Hepatocyte (in vitro differentiated cells): Measurements from ENCODE around the gene RIMBP2. TPM values are rescaled to one million over a fixed set of nuclear protein-coding genes. Genes with fewer than 3 reads are reported as not detected.

ENCODE experiments used
- DNase-seq: peaks from one replicate; pipeline ENCODE4 v3.0.0-alpha.2; 2016; ENCODE audit warnings: low spot score
- H2AFZ ChIP-seq: fragments of 200-600 bp; sonication (generic); 2 replicates; pipeline ENCODE4 v1.6.0; 2016; ENCODE audit warnings: antibody characterized with exemption, mild to moderate bottlenecking
- H3K27ac ChIP-seq: fragments of 200-600 bp; sonication (generic); 2 replicates; pipeline ENCODE4 v1.5.1; 2016; ENCODE audit warnings: mild to moderate bottlenecking
- H3K27me3 ChIP-seq: fragments of 200-600 bp; sonication (generic); 2 replicates; pipeline ENCODE4 v1.6.1; 2016
- H3K36me3 ChIP-seq: fragments of 200-600 bp; sonication (generic); replicated peaks from 2 replicates; pipeline ENCODE4 v1.5.1; 2016; ENCODE audit warnings: low read depth; ENCODE audit not compliant: insufficient read depth
- H3K4me1 ChIP-seq: fragments of 200-600 bp; sonication (generic); 2 replicates; pipeline ENCODE4 v1.5.1; 2016; ENCODE audit warnings: mild to moderate bottlenecking, moderate library complexity; ENCODE audit not compliant: insufficient read depth
- H3K4me2 ChIP-seq: fragments of 200-600 bp; sonication (generic); 2 replicates; pipeline ENCODE4 v1.6.0; 2016
- H3K4me3 ChIP-seq: fragments of 200-600 bp; sonication (generic); 2 replicates; pipeline ENCODE4 v1.5.1; 2016; ENCODE audit warnings: mild to moderate bottlenecking
- H3K79me2 ChIP-seq: fragments of 200-600 bp; sonication (generic); 2 replicates; pipeline ENCODE4 v1.6.0; 2017; ENCODE audit warnings: mild to moderate bottlenecking
- H3K9me2 ChIP-seq: fragments of 200-600 bp; sonication (generic); replicated peaks from 2 replicates; pipeline ENCODE4 v1.6.0; 2017; ENCODE audit warnings: mild to moderate bottlenecking; ENCODE audit not compliant: insufficient read depth
- H3K9me3 ChIP-seq: fragments of 200-600 bp; sonication (generic); 2 replicates; pipeline ENCODE4 v1.5.1; 2016; ENCODE audit warnings: low read depth, mild to moderate bottlenecking
- H4K20me1 ChIP-seq: fragments of 200-600 bp; sonication (generic); 2 replicates; pipeline ENCODE4 v1.6.0; 2016; ENCODE audit warnings: mild to moderate bottlenecking; ENCODE audit not compliant: insufficient read depth, poor library complexity, severe bottlenecking
- EZH2 ChIP-seq: fragments of 200-600 bp; sonication (generic); IDR thresholded peaks from 2 replicates; pipeline ENCODE4 v1.6.1; 2016; ENCODE audit warnings: antibody characterized with exemption, mild to moderate bottlenecking, borderline replicate concordance
- EZH2phosphoT487 ChIP-seq: fragments of 200-600 bp; sonication (generic); IDR thresholded peaks from one replicate; pipeline ENCODE4 v1.6.1; 2018; ENCODE audit warnings: antibody characterized with exemption, mild to moderate bottlenecking, low read depth, moderate library complexity; ENCODE audit not compliant: unreplicated experiment, severe bottlenecking
- WGBS: methylation state at CpG from one replicate; pipeline ENCODE4 v1.1.6; 2016; ENCODE audit warnings: low lambda C conversion rate; ENCODE audit errors: missing lambda C conversion rate; 5-methylcytosine and 5-hydroxymethylcytosine counted together
- polyA plus RNA-seq: library from polyadenylated mRNA; unstranded; fragments of >200 nt; fragmentation: Nextera tagmentation; extraction: Ambion mirVana; gene quantifications from 2 replicates; pipeline ENCODE4 v1.2.1, GENCODE V29; 2016
- total RNA-seq: library from RNA; depleted of rRNA; stranded (reverse); fragments of >200 nt; gene quantifications from 2 replicates; pipeline ENCODE4 v1.2.3, GENCODE V29; 2014
- TF ChIP-seq, protein P1 (sequence below): fragments of 200-600 bp; sonication (generic); IDR thresholded peaks from 2 replicates; pipeline ENCODE4 v1.5.1; 2016; ENCODE audit warnings: antibody characterized with exemption, mild to moderate bottlenecking; ENCODE audit not compliant: poor library complexity

Gene RIMBP2, protein sequence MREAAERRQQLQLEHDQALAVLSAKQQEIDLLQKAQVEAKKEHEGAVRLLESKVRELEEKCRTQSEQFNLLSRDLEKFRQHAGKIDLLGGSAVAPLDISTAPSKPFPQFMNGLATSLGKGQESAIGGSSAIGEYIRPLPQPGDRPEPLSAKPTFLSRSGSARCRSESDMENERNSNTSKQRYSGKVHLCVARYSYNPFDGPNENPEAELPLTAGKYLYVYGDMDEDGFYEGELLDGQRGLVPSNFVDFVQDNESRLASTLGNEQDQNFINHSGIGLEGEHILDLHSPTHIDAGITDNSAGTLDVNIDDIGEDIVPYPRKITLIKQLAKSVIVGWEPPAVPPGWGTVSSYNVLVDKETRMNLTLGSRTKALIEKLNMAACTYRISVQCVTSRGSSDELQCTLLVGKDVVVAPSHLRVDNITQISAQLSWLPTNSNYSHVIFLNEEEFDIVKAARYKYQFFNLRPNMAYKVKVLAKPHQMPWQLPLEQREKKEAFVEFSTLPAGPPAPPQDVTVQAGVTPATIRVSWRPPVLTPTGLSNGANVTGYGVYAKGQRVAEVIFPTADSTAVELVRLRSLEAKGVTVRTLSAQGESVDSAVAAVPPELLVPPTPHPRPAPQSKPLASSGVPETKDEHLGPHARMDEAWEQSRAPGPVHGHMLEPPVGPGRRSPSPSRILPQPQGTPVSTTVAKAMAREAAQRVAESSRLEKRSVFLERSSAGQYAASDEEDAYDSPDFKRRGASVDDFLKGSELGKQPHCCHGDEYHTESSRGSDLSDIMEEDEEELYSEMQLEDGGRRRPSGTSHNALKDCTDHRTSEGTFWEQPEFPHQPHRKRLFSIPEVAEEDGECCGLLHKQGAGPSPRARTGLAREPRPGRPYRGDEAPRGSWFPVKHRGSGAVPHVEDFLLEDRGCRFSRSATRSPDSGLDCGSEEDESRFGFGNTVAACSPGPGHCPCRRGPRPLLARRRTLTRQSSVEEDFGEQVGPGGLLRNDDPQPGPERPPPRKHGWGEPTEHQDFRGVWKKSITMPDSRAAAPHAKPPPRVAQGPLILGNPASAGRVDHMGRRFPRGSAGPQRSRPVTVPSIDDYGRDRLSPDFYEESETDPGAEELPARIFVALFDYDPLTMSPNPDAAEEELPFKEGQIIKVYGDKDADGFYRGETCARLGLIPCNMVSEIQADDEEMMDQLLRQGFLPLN (N-terminal part only)
- total RNA-seq (1.5 and 4.4 TPM in 2 replicates), polyA plus RNA-seq (2.2 and 2.5 TPM in 2 replicates)

- H3K79me2 ChIP-seq = no peaks in the 10 kb centered on the region
- peak within 1 kb of the TSS; percentile 55 for H3K4me3 ChIP-seq
- no peaks in the 10 kb centered on the region for H4K20me1 ChIP-seq
- peak within 1 kb of the TSS; percentile 61 for H2AFZ ChIP-seq
- H3K27me3 ChIP-seq = peaks cover 39% of the 10 kb centered on the region
- no peaks in the 10 kb centered on the region for H3K9me2 ChIP-seq
- peaks cover 19% of the 10 kb centered on the region for H3K4me1 ChIP-seq
- WGBS = under 1% methylated on average over 31 of the region's 35 CpGs
- H3K27ac ChIP-seq = no peak within 1 kb of the TSS
- peak within 1 kb of the TSS; percentile 94 for H3K4me2 ChIP-seq
- TF ChIP-seq EZH2 (no peak), EZH2phosphoT487 (no peak)
- TF ChIP-seq, protein P1, sequence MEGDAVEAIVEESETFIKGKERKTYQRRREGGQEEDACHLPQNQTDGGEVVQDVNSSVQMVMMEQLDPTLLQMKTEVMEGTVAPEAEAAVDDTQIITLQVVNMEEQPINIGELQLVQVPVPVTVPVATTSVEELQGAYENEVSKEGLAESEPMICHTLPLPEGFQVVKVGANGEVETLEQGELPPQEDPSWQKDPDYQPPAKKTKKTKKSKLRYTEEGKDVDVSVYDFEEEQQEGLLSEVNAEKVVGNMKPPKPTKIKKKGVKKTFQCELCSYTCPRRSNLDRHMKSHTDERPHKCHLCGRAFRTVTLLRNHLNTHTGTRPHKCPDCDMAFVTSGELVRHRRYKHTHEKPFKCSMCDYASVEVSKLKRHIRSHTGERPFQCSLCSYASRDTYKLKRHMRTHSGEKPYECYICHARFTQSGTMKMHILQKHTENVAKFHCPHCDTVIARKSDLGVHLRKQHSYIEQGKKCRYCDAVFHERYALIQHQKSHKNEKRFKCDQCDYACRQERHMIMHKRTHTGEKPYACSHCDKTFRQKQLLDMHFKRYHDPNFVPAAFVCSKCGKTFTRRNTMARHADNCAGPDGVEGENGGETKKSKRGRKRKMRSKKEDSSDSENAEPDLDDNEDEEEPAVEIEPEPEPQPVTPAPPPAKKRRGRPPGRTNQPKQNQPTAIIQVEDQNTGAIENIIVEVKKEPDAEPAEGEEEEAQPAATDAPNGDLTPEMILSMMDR = no peak
- peak; percentile 84 for DNase-seq
- no peaks in the 10 kb centered on the region for H3K36me3 ChIP-seq
- no peaks in the 10 kb centered on the region for H3K9me3 ChIP-seq
Observed at GRCh38 chr12:130715998-130716968, at the start of gene RIMBP2. TSS of gene RIMBP2 (minus strand) at chr12:130716299. CDS start at chr12:130479013, 237,286 bp downstream.

- DNase-seq = no peak
- Histone ChIP-seq H3K4me2 (no peak overlapping the region), H3K27ac (no peak overlapping the region), H3K79me2 (no peaks in the 10 kb centered on the region), H2AFZ (no peak overlapping the region), H3K27me3 (peaks cover 5% of the 10 kb centered on the region), H3K36me3 (no peaks in the 10 kb centered on the region), H3K4me1 (no peaks in the 10 kb centered on the region), H3K4me3 (no peak overlapping the region), H3K9me3 (no peaks in the 10 kb centered on the region), H4K20me1 (no peaks in the 10 kb centered on the region), H3K9me2 (no peaks in the 10 kb centered on the region)
- TF ChIP-seq, protein P1 = no peak
- TF ChIP-seq EZH2 (no peak), EZH2phosphoT487 (no peak)
- 94% methylated on average over 8 of the region's 8 CpGs for WGBS
Observed at GRCh38 chr12:130765186-130765659, 49.1 kb upstream of the RIMBP2 start.
